Mesendoderm (in vitro differentiated cells): ENCODE measurements around the gene SLFN5.
A peak's percentile ranks its signal among the peaks of the same experiment; 100 is the strongest.

Experiments
- DNase-seq: peaks from one replicate; pipeline ENCODE4 v3.0.0; 2013
- H2AK5ac ChIP-seq: 2 replicates; pipeline ENCODE4 v1.6.1; 2013; ENCODE audit warnings: low read length, inconsistent platforms
- H2BK120ac ChIP-seq: 2 replicates; pipeline ENCODE4 v1.6.1; 2013; ENCODE audit warnings: low read depth, mild to moderate bottlenecking, low read length, moderate library complexity, mixed read lengths
- H2BK15ac ChIP-seq: replicated peaks from 2 replicates; pipeline ENCODE4 v1.6.1; 2013; ENCODE audit warnings: low read depth, mild to moderate bottlenecking, moderate library complexity
- H2BK5ac ChIP-seq: 2 replicates; pipeline ENCODE4 v1.6.1; 2013; ENCODE audit warnings: low read length, inconsistent platforms
- H3K18ac ChIP-seq: 2 replicates; pipeline ENCODE4 v1.6.1; 2013; ENCODE audit warnings: mild to moderate bottlenecking, low read length, mixed read lengths
- H3K23ac ChIP-seq: one replicate; pipeline ENCODE4 v1.6.1; 2013; ENCODE audit warnings: low read length
- H3K27ac ChIP-seq: 2 replicates; pipeline ENCODE4 v1.5.1; 2013; ENCODE audit warnings: low read depth, mild to moderate bottlenecking, inconsistent platforms, low read length, moderate library complexity
- H3K27me3 ChIP-seq: 2 replicates; pipeline ENCODE4 v1.6.1; 2013; ENCODE audit warnings: low read length, control low read depth, mild to moderate bottlenecking, inconsistent platforms; ENCODE audit not compliant: insufficient read depth, poor library complexity
- H3K36me3 ChIP-seq: 2 replicates; pipeline ENCODE4 v1.6.1; 2013; ENCODE audit warnings: low read length, inconsistent platforms; ENCODE audit not compliant: control insufficient read depth, insufficient read depth
- H3K4ac ChIP-seq: one replicate; pipeline ENCODE4 v1.6.1; 2013; ENCODE audit warnings: low read depth, mild to moderate bottlenecking, low read length, moderate library complexity
- H3K4me1 ChIP-seq: 2 replicates; pipeline ENCODE4 v1.6.1; 2013; ENCODE audit warnings: low read depth, low read length, inconsistent platforms; ENCODE audit not compliant: control insufficient read depth
- H3K4me2 ChIP-seq: 2 replicates; pipeline ENCODE4 v1.6.1; 2013; ENCODE audit warnings: low read length
- H3K4me3 ChIP-seq: 2 replicates; pipeline ENCODE4 v1.5.1; 2013; ENCODE audit warnings: mild to moderate bottlenecking, low read length
- H3K56ac ChIP-seq: one replicate; pipeline ENCODE4 v1.6.1; 2013; ENCODE audit warnings: low read length
- H3K79me1 ChIP-seq: 2 replicates; pipeline ENCODE4 v1.6.1; 2013; ENCODE audit warnings: low read length, inconsistent platforms
- H3K79me2 ChIP-seq: 2 replicates; pipeline ENCODE4 v1.6.1; 2013; ENCODE audit warnings: mild to moderate bottlenecking, low read length; ENCODE audit not compliant: control insufficient read depth, insufficient read depth
- H3K9ac ChIP-seq: 2 replicates; pipeline ENCODE4 v1.6.1; 2013; ENCODE audit warnings: low read length, inconsistent platforms
- H4K5ac ChIP-seq: one replicate; pipeline ENCODE4 v1.6.1; 2013; ENCODE audit warnings: low read length
- H4K8ac ChIP-seq: one replicate; pipeline ENCODE4 v1.6.1; 2013; ENCODE audit warnings: low read depth, mild to moderate bottlenecking, control low read depth, low read length, moderate library complexity
- WGBS: extraction: QIAGEN DNeasy Blood & Tissue Kit; methylation state at CpG from one replicate; pipeline ENCODE4 v1.1.7; 2013; ENCODE audit warnings: low lambda C conversion rate, missing lambda C conversion rate; ENCODE audit not compliant: insufficient coverage; ENCODE audit errors: extremely low coverage; 5-methylcytosine and 5-hydroxymethylcytosine counted together

Gene SLFN5

DNA sequence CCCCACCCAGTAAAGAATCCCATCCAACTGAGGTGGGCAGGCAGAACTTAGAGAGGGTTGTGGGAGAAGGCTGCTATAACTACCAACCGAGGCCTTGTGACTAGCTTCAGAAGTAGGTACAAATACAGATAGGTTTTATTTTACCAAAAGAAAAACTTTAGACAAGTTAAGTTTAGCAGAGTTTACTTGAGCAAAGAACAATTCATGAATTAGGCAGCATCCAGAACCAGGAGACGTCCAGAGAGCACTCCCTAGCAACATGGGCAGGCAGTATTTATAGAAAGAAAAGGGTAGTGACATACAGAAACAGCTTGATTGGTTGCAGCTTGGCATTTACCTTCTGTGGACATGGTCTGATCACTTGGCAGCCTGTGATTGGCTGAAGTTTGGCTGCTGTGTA, 42.1 kb downstream of the SLFN5 start:
- Histone ChIP-seq H3K4ac (no peak overlapping the region), H3K27ac (no peak overlapping the region), H2BK5ac (no peak overlapping the region), H3K4me1 (no peaks in the 10 kb centered on the region), H3K9ac (no peak overlapping the region), H3K4me2 (no peak overlapping the region), H2AK5ac (no peak overlapping the region), H3K18ac (no peak overlapping the region), H4K8ac (no peak overlapping the region), H3K27me3 (no peaks in the 10 kb centered on the region), H2BK15ac (no peak overlapping the region), H3K79me1 (no peaks in the 10 kb centered on the region), H4K5ac (no peak overlapping the region), H3K36me3 (no peaks in the 10 kb centered on the region), H3K23ac (no peak overlapping the region), H2BK120ac (no peak overlapping the region), H3K79me2 (no peaks in the 10 kb centered on the region), H3K56ac (no peak overlapping the region), H3K4me3 (no peak overlapping the region)
- no CpG with 5 or more reads among the region's 2 CpGs for WGBS
- DNase-seq: no peak

DNA sequence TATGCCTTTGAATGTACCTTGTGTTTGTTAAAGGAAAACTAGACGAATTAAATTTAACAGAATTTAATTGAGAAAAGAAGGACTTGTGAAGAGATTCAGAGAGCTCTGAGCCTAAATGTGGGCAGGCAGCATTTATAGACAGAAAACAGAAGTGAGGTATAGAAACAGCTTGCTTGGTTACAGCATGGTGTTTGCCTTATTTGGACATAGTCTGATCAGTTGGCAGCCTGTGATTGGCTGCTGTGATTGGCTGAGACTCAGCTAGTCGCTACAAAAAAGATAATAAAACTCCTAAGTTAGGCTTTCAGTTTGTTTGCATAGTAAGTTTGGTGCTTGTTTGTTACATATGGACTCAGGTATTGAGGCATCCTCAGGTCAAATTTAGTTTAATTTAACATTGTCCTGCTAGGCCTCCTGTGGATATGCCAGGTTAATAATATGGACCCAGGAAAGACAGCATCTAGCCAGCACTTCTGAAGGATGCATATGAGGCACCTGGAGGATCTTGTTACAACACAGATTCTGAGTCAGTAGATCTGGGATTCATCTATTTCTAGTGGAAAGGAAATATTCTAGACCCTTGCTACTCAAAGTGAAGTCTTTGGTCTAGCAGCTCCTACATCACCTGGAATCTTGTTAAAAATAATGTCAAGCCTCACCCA, 43.4 kb downstream of the SLFN5 start:
- no peaks in the 10 kb centered on the region for H3K27me3 ChIP-seq
- no peaks in the 10 kb centered on the region for H3K4me1 ChIP-seq
- no peak overlapping the region for H4K8ac ChIP-seq
- no peak overlapping the region for H3K23ac ChIP-seq
- DNase-seq: peak; percentile 5
- H3K36me3 ChIP-seq: no peaks in the 10 kb centered on the region
- WGBS: no CpG with 5 or more reads among the region's 2 CpGs
- H3K79me2 ChIP-seq: no peaks in the 10 kb centered on the region
- no peak overlapping the region for H3K4ac ChIP-seq
- H2AK5ac ChIP-seq: no peak overlapping the region
- no peak overlapping the region for H3K4me3 ChIP-seq
- H3K79me1 ChIP-seq: no peaks in the 10 kb centered on the region
- no peak overlapping the region for H3K27ac ChIP-seq
- H4K5ac ChIP-seq: no peak overlapping the region
- H2BK15ac ChIP-seq: no peak overlapping the region
- no peak overlapping the region for H2BK120ac ChIP-seq
- H3K4me2 ChIP-seq: no peak overlapping the region
- H2BK5ac ChIP-seq: no peak overlapping the region
- no peak overlapping the region for H3K56ac ChIP-seq
- H3K9ac ChIP-seq: no peak overlapping the region
- H3K18ac ChIP-seq: no peak overlapping the region

DNA sequence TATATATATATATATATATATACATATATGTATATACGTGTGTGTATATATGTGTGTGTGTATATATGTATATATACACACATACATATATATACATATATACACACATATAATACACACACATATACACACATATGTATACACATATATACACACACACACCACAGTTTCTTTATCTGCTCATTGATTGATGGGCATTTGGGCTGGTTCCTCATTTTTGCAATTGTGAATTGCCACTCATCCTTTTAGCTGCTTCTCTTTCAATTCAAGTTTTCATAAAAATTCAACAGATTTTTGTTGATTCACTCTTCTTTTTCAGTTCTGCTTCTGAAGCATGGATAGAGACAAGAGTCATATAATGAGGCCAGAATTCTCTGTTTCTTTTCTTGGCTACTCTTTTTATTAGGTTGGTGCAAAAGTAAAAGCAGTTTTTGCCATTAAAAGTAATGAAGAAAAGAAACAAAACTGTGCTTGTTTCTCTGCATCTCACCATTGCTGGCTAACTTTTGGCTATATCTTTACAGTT, 44.5 kb downstream of the SLFN5 start:
- H3K56ac ChIP-seq: no peak overlapping the region
- no peaks in the 10 kb centered on the region for H3K4me1 ChIP-seq
- H2BK5ac ChIP-seq: no peak overlapping the region
- H3K9ac ChIP-seq: no peak overlapping the region
- no peak overlapping the region for H3K4me3 ChIP-seq
- H3K27ac ChIP-seq: no peak overlapping the region
- no peak overlapping the region for H4K8ac ChIP-seq
- H3K4me2 ChIP-seq: no peak overlapping the region
- DNase-seq: no peak
- no CpG with 5 or more reads among the region's 1 CpG for WGBS
- no peak overlapping the region for H3K18ac ChIP-seq
- no peak overlapping the region for H2BK15ac ChIP-seq
- H3K23ac ChIP-seq: no peak overlapping the region
- H3K79me1 ChIP-seq: no peaks in the 10 kb centered on the region
- no peak overlapping the region for H3K4ac ChIP-seq
- no peaks in the 10 kb centered on the region for H3K27me3 ChIP-seq
- H2AK5ac ChIP-seq: no peak overlapping the region
- no peak overlapping the region for H4K5ac ChIP-seq
- no peak overlapping the region for H2BK120ac ChIP-seq
- H3K79me2 ChIP-seq: no peaks in the 10 kb centered on the region
- H3K36me3 ChIP-seq: no peaks in the 10 kb centered on the region

DNA sequence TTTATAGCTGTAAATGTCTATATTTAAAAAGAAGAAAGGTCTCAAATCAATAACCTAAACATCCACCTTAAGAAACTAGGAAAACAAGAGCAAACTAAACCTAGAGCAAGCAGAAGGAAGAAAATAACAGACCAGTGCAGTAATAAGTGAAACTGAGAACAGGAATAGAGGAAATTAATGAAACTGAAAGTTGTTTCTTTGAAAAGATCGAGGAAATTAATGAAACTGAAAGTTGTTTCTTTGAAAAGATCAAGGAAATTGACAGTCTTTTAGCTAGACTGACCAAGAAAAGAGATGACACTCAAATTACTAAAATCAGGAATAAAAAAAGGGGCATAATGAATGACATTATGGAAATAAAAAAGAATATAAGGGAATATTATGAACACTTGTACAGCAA, 46.4 kb downstream of the SLFN5 start:
- Histone ChIP-seq H3K4me3 (no peak overlapping the region), H3K4me1 (no peaks in the 10 kb centered on the region), H4K5ac (no peak overlapping the region), H3K79me2 (no peaks in the 10 kb centered on the region), H3K79me1 (no peaks in the 10 kb centered on the region), H2AK5ac (no peak overlapping the region), H2BK5ac (no peak overlapping the region), H3K27ac (no peak overlapping the region), H4K8ac (no peak overlapping the region), H2BK120ac (no peak overlapping the region), H3K4ac (no peak overlapping the region), H2BK15ac (no peak overlapping the region), H3K18ac (no peak overlapping the region), H3K9ac (no peak overlapping the region), H3K4me2 (no peak overlapping the region), H3K27me3 (no peaks in the 10 kb centered on the region), H3K56ac (no peak overlapping the region), H3K36me3 (no peaks in the 10 kb centered on the region), H3K23ac (no peak overlapping the region)
- no CpG with 5 or more reads among the region's 1 CpG for whole genome bisulfite sequencing
- no peak for DNase-seq

DNA sequence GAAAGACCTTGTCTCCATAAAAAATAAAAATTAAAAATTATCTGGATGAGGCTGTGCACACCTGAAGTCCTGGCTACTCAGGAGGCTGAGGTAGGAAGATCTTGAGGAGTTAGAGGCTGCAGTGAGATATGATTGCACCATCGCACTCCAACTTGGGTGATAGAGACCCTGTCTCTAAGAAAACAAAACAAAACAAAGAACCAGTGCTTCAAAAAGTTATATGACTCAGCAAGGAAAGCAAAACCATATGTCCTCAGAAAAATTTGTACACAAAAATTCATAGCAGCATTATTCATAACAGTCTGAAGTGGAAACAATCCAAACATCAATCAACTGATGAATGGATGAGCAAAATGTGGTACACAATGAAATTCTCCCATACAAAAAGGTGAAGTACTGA, 48.9 kb downstream of the SLFN5 start:
- no peak overlapping the region for H3K23ac ChIP-seq
- no peak overlapping the region for H4K5ac ChIP-seq
- no peak overlapping the region for H3K56ac ChIP-seq
- H3K4me2 ChIP-seq: no peak overlapping the region
- H3K79me2 ChIP-seq: no peaks in the 10 kb centered on the region
- no peak overlapping the region for H3K27ac ChIP-seq
- H2AK5ac ChIP-seq: no peak overlapping the region
- no peak for DNase-seq
- no peaks in the 10 kb centered on the region for H3K4me1 ChIP-seq
- no peak overlapping the region for H2BK15ac ChIP-seq
- no peak overlapping the region for H3K4ac ChIP-seq
- H3K18ac ChIP-seq: no peak overlapping the region
- H2BK5ac ChIP-seq: no peak overlapping the region
- H3K36me3 ChIP-seq: no peaks in the 10 kb centered on the region
- no peak overlapping the region for H4K8ac ChIP-seq
- WGBS: no CpG with 5 or more reads among the region's 1 CpG
- no peaks in the 10 kb centered on the region for H3K79me1 ChIP-seq
- H3K4me3 ChIP-seq: no peak overlapping the region
- H3K27me3 ChIP-seq: no peaks in the 10 kb centered on the region
- H2BK120ac ChIP-seq: no peak overlapping the region
- H3K9ac ChIP-seq: no peak overlapping the region
